ENCODE data around the gene PLSCR3. TPM values are rescaled to one million over a fixed set of nuclear protein-coding genes. Genes with fewer than 3 reads are reported as not detected.
"Not testable (repeated sequence)": the region's sequence is repeated elsewhere in the genome, so short reads cannot be mapped to it uniquely, and the experiment has no call there.

PLSCR3 gene
- total RNA-seq, 1 experiment from 2014 or later: 14.4 TPM

DNA sequence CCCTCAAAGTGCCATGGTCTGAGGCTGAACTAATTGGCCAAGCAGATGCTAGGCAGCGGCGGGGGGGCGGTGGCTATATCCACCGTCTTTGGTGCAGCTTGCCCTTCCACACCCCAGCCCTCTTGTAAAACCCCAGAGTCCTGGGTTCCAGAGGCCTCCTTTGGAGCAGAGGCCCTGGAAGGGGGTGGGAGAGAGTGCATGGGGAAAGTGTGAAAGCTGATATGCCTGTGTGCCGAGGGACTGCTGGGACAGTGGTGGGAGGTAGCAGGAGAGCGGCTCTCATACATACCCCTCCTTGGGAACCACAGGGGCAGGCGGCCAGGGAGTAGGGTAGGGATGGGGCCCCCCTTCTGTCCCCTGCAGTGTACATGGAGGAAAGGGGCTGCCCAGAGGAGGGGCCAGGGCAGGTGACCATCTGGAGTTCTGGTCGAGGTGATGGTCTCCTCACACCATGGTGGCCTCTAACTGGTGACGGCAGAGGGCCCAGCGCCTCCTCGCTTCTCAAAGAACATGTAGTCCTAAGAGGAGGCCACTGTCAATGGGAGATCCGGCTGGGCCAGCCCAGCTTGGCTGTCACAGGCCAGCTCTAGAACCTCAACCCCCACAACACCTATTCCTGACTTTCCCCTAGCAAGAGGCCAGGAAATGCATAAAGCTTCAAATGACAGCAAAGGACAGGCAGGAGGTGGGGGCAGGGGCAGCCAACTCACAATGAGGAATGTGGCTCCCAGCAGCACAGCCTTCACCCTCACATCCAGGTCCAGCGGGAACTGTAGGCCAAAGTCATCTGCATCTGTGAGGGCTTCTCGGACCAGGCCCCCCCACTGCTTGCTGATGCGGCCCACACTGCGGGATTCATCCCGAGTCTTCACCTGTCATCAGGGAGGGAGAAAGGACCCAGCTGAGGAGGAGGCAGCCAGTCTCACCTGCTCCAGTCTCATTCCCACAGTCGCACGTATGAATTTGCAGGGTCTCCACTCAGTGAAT, 4.1 kb downstream of the PLSCR3 start:
- DNase-seq (ENCODE audit: low read depth): no peak
- in situ Hi-C loops (cut with HindIII; ENCODE audit: low pct_unique_long_range_greater_than_20kb, low sequenced_read_pairs): no loop called here

GRCh38 chr17:7388856-7389255, 5.5 kb downstream of the PLSCR3 start:
- in situ Hi-C loops (cut with HindIII; ENCODE audit: low pct_unique_long_range_greater_than_20kb, low sequenced_read_pairs): no loop called here
- no peak for DNase-seq (ENCODE audit: low read depth)

DNA sequence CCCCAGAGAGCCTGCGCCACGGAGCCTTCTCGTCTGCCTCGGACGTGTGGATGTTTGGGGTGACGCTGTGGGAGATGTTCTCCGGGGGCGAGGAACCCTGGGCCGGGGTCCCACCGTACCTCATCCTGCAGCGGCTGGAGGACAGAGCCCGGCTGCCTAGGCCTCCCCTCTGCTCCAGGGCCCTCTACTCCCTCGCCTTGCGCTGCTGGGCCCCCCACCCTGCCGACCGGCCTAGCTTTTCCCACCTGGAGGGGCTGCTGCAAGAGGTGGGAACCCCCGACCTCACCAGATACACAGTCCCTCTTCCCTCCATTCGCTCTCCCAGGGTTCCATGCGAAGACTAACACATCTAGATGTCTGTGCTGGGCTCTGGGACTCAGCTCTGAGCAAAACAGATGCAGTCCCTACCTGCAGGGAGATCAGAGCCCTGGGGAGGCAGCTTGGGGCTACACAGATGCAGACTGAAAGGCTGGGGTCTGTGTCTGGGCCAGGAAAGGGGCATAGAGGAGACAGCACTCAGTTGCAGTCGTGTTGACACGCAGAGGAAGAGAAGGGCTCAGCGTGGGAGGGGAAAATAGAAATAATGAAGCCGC, 9.7 kb downstream of the PLSCR3 start:
- DNase-seq (ENCODE audit: low read depth): no peak
- in situ Hi-C loops (cut with HindIII; ENCODE audit: low pct_unique_long_range_greater_than_20kb, low sequenced_read_pairs): no loop called here

GRCh38 chr17:7383742-7384488, 10.4 kb downstream of the PLSCR3 start:
- in situ Hi-C loops (cut with HindIII; ENCODE audit: low pct_unique_long_range_greater_than_20kb, low sequenced_read_pairs): no loop called here
- DNase-seq (ENCODE audit: low read depth): no peak

GRCh38 chr17:7383371-7383741, 11.0 kb downstream of the PLSCR3 start:
- in situ Hi-C loops (cut with HindIII; ENCODE audit: low pct_unique_long_range_greater_than_20kb, low sequenced_read_pairs): no loop called here
- no peak for DNase-seq (ENCODE audit: low read depth)

DNA sequence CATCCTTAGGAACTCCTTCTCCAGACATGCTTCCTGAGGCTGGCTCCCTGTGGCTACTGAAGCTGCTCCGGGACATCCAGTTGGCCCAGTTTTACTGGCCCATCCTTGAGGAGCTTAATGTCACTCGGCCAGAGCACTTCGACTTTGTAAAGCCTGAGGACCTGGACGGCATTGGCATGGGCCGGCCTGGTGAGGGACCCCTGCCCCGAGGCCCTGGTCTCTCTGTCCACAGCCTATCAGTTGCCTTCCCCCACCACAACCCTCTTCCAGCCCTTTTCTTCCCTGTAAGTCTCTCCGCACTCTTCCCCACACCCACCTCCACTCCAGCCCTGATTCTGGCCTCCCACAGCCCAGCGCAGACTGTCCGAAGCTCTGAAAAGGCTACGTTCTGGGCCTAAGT, 11.4 kb downstream of the PLSCR3 start:
- in situ Hi-C loops (cut with HindIII; ENCODE audit: low pct_unique_long_range_greater_than_20kb, low sequenced_read_pairs): no loop called here
- no peak for DNase-seq (ENCODE audit: low read depth)

DNA sequence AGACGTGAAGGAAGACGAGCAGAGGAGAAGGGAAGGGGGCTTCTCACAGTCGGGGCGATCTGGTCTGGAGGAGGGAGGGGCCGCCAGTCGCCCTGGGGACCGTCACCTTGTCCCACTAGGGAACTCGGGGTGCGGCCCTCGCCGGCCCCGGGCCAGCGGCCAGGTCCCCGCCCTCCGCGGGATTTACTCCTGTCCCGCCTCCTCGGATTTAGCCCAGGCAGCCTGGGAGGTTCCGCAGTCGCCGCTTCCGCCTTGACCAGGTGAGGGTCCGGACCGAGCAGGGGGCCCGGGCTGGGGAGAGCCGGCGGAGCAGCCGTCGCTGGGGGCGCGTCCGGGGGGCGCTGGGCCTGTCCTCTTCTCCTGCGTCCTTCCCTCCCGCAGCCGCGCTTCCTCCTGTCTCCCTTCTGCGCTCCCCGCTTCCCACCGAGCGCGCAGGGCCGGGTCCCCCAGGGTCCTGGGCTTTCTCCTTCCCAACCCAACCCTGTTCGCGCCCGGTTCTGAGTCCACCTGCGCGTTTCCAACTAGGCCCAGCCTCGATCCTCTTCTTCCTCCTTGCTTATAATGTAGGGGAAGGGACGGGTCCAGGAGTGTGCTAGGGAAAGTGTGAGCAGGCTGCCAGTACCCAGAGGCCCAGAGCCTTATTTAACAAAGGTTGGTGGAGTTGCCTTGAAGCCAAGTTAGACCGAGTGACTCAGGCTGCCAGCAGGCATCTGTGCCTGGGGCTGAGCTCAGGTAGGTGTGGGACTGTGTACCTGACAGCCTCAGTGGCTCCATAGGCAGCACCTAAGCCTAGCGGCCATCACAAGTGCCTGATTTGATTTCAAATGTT, 13.3 kb downstream of the PLSCR3 start, which contains the start of gene TNK1:
Gene TNK1 (plus strand): TSS at position 235 of the 829 bp plus-strand sequence. CDS start 1,838 bp downstream, outside the sequence.
- in situ Hi-C loops (cut with HindIII; ENCODE audit: low pct_unique_long_range_greater_than_20kb, low sequenced_read_pairs): no loop called here
- DNase-seq (ENCODE audit: low read depth): no peak

GRCh38 chr17:7380321-7380720, 14.0 kb downstream of the PLSCR3 start:
- no peak for DNase-seq (ENCODE audit: low read depth)
- in situ Hi-C loops (cut with HindIII; ENCODE audit: low pct_unique_long_range_greater_than_20kb, low sequenced_read_pairs): no loop called here

- in situ Hi-C loops (cut with HindIII; ENCODE audit: low pct_unique_long_range_greater_than_20kb, low sequenced_read_pairs): no loop called here
- no peak for DNase-seq (ENCODE audit: low read depth)
Measured at GRCh38 chr17:7379134-7379533, 15.2 kb downstream of the PLSCR3 start.

- in situ Hi-C loops (cut with HindIII; ENCODE audit: low pct_unique_long_range_greater_than_20kb, low sequenced_read_pairs): no loop called here
- DNase-seq (ENCODE audit: low read depth): no peak
Measured at GRCh38 chr17:7374353-7374752, 20.0 kb downstream of the PLSCR3 start.

GRCh38 chr17:7370853-7371252, 23.5 kb downstream of the PLSCR3 start:
- in situ Hi-C loops (cut with HindIII; ENCODE audit: low pct_unique_long_range_greater_than_20kb, low sequenced_read_pairs): no loop called here

DNA sequence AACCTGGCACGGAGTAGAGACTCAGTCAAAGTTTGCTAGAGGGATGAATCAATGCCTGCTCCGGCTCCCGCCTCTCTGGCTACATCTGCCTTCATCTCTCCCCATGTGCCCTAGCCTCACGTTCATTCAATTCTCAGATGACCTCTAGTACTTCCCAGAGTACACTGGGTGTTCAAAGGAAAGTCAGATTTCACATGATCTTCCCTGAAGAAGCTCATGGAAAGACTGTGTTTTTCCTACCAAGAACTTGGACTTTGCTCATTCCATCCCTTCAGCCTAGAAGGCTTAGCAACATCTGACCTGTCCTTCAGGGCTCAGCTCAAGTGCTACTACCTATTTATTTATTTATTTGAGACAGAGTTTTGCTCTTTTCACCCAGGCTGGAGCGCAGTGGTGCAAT, 24.5 kb downstream of the PLSCR3 start:
- no peak for DNase-seq (ENCODE audit: low read depth)
- in situ Hi-C loops (cut with HindIII; ENCODE audit: low pct_unique_long_range_greater_than_20kb, low sequenced_read_pairs): no loop called here

More at GRCh38 chr17:7370853-7371252, 23.5 kb downstream of the PLSCR3 start:
- no peak for DNase-seq (ENCODE audit: low read depth)

DNA sequence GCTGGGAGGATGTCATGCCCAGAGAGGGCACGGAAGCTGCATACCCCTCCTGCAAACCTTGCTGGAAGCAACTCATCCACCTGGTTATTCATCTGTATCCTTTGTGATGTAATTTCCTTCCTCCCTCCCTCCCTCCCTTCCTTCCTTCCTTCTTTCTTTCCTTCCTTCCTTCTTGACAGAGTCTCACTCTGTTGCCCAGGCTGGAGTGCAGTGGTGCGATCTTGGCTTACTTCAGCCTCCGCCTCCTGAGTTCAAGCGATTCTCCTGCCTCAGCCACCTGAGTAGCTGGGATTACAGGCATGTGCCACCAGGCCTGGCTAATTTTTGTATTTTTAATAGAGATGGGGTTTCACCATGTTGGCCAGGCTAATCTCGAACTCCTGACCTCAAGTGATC, 25.7 kb downstream of the PLSCR3 start:
- DNase-seq (ENCODE audit: low read depth); in situ Hi-C loops (cut with HindIII; ENCODE audit: low pct_unique_long_range_greater_than_20kb, low sequenced_read_pairs): not testable (repeated sequence)

DNA sequence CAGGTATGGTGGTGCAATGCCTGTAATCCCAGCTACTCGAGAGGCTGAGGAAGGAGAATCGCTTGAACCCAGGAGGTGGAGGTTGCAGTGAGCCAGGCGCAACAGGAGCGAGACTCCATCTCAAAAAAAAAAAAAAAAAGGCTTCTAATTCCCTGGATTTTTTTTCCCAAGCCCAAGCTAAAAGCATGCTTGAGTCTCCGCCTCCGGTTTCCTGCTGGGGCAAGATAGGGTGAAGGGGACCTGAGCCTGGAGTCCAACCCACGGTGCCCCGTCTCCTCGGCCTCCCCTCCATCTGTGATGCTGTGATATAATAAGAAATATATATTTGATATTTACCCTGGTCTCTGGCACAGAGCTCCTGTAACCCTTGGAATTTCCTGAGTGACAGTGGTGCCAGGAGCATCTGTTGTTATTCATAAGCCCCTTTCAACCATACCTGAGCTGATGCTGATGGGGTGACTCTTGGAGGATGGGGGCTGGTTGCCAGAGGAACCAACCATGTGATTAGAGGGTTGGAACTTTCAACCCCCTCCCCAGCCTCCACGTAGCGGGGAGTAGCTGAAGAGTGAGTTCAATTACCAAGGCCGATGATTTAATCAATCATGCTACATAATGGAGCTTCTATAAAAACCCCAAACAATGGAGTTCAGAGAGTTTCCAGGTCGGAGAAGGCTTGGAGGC, 26.3 kb downstream of the PLSCR3 start:
- in situ Hi-C loops (cut with HindIII; ENCODE audit: low pct_unique_long_range_greater_than_20kb, low sequenced_read_pairs): no loop called here
- DNase-seq (ENCODE audit: low read depth): no peak

DNA sequence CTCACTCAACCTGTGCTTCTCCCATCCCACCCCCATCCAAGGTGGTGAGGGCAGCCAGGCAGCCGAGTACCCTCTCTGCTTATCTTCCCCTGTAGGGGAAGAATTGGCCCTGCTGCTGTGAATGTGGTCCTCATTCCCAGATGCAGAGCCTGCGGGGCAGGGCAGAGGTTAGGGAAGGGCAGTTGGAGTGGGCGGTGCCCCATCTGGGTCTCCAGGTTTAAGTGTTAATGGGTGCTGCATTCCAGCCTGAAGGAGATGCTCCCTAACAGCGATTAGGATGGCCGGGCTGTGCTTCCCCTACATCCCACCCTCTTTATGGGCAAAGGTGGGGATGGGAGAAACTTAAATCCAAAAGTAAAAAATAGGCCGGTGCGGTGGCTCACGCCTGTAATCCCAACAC, 27.2 kb downstream of the PLSCR3 start:
- in situ Hi-C loops (cut with HindIII; ENCODE audit: low pct_unique_long_range_greater_than_20kb, low sequenced_read_pairs): no loop called here

DNA sequence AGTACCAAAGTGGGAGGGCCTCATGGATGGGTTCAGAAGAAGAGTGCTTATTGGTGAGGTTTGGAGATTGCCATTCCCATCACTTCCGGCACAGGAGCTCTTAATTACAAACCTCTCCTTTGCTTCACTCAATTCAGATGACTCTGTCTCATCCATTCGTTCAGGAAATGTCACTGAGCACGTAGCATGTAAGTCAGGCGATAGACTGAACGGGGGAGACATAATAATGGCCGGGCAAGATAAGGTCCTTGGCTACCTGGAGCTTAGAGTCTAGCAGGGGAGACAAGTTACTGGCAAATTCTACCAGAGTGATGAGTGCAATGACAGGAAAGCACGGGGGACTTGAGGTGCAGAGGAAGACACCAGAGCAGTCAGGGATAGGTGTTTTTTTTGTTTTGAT, 28.4 kb downstream of the PLSCR3 start:
- in situ Hi-C loops (cut with HindIII; ENCODE audit: low pct_unique_long_range_greater_than_20kb, low sequenced_read_pairs): not testable (repeated sequence)

More for the DNA sequence above, 27.2 kb downstream of the PLSCR3 start:
- no peak for DNase-seq (ENCODE audit: low read depth)

GRCh38 chr17:7363311-7363710, 31.0 kb downstream of the PLSCR3 start:
- in situ Hi-C loops (cut with HindIII; ENCODE audit: low pct_unique_long_range_greater_than_20kb, low sequenced_read_pairs): no loop called here
- no peak for DNase-seq (ENCODE audit: low read depth)

More for the DNA sequence above, 28.4 kb downstream of the PLSCR3 start:
- not testable (repeated sequence) for DNase-seq (ENCODE audit: low read depth)

All from Caki2 (cell line).